LNCAP (cell line): ENCODE results near the gene JCAD.

ENCODE experiments used
- TF ChIP-seq, protein P1 (sequence below): fragments of 450-650 bp; IDR thresholded peaks from 2 replicates; pipeline ENCODE4 v1.5.1; 2017; ENCODE audit warnings: mild to moderate bottlenecking

Gene JCAD

GRCh38 chr10:30050411-30050810 lies 9.0 kb downstream of the JCAD start:
- TF ChIP-seq, protein P1, sequence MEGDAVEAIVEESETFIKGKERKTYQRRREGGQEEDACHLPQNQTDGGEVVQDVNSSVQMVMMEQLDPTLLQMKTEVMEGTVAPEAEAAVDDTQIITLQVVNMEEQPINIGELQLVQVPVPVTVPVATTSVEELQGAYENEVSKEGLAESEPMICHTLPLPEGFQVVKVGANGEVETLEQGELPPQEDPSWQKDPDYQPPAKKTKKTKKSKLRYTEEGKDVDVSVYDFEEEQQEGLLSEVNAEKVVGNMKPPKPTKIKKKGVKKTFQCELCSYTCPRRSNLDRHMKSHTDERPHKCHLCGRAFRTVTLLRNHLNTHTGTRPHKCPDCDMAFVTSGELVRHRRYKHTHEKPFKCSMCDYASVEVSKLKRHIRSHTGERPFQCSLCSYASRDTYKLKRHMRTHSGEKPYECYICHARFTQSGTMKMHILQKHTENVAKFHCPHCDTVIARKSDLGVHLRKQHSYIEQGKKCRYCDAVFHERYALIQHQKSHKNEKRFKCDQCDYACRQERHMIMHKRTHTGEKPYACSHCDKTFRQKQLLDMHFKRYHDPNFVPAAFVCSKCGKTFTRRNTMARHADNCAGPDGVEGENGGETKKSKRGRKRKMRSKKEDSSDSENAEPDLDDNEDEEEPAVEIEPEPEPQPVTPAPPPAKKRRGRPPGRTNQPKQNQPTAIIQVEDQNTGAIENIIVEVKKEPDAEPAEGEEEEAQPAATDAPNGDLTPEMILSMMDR, result no peak

GRCh38 chr10:30048768-30049517 lies 10.4 kb downstream of the JCAD start:
- TF ChIP-seq, protein P1, result no peak

DNA sequence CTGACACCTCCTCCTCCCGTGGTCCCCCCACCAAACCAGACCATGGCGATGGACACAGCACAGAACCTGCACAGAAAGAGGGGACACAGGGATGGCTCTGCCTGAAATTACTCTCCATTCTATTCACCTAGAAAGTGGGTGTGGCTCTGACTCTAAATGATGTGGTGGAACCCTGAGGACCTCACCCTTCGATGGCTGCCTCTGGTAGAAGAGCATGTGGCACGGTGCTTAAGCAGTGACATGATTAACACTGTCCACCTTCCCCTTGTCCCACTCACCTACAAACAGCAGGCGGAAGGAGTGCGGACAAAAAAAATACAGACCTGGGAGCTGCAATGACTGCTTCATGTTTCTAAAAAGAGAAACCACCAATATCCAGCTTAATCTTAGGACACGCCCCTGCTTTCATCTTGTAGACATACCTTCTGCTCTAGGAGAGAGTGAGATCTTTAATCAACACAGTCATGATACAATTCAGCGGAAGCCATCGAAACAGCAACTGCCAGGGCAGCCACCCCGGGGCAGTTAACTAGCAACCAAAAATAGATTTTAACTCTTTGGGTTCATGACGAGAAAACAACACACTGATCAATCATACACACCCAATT lies 11.4 kb downstream of the JCAD start:
- TF ChIP-seq, protein P1, result no peak

DNA sequence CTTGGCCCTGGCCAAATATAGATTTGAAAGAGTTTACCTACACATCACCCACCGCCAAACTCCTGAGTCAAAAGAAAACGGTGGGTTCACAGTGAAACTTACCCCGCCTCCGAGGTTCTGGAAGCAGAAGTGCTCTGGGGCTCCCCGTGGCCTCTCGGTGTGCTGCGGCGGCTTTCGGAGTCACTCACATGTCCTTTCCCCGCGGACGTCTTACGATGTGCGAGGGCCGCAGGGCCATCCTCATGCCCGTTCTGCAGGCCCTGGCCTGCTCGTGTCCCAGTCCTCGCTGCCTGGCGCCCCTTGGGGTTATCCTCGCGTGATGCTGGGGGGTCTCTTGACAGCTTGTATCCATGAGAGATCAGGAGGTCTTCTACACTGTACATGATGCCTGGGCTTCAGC lies 12.0 kb downstream of the JCAD start:
- TF ChIP-seq, protein P1, result no peak

GRCh38 chr10:30046476-30046875 lies 12.9 kb downstream of the JCAD start:
- TF ChIP-seq, protein P1, result no peak

DNA sequence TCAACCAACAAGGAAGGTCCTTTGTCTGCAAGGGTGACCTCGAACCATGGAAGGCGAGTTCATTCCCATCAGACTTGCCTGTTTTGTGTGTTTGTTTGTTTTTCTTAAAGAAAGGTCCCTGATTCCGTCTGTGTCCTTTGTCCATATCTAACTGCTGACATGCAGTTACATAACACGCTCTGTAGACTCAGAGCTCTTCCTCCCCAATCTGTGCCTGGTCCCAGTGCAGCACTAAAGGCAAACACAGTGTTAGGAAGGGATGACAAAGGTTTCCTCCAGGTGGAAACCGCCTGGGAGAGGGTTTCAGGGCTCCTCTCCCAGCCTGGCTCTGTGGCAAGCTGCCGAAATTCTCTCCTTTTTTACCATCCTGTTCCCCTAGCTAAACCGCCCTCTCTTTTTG lies 13.4 kb downstream of the JCAD start:
- TF ChIP-seq, protein P1, result no peak

DNA sequence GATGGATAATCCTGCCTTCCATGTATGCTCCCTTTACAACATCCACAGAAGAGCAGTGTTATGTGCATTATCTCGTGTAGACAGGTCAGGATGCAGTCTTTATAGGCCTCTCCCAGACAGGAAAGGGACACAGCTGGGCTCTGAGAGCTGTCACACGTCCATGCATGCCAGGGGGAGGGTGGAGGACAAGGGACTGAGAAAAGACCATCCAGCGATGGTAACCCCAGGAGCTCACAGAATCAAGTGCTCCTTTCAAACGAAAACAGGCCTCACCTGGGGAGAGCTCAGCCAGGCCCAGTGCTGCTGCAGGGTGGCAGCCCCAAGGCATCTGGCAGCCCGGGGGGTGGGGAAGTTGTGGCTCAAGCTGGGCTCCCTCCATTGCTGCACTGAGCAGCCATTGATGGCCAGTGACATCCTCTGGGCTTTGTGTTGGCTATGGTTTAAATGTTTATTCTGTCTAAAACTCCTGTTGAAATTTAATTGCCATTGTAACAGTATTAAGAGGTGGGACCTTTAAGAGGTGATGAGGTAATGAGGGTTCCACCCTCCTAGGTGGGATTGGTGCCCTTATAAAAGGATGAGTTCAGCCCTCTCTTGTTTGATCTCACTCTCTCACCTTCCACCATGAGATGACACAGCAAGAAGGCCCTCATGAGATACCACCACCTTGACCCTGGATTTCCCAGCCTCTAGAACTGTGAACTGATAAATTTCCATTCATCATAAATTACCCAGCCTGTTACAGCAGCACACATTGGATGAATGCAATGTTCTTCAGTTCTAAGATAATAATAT lies 15.7 kb downstream of the JCAD start:
- TF ChIP-seq, protein P1, result no peak
